WTC11 (cell line): ENCODE results near the gene CARM1. TPM values are rescaled to one million over a fixed set of nuclear protein-coding genes. Genes with fewer than 3 reads are reported as not detected.

ENCODE experiments used
- ATAC-seq: fragments of 200-7000 bp; cut with Tn5 transposase; 2 replicates; pipeline ENCODE4 v1.10.0; 2021; ENCODE audit warnings: mild to moderate bottlenecking, moderate library complexity
- CTCF ChIA-PET: fragments of 300-600 bp; sonication (Branson Sonifier 250); formaldehyde crosslinking; loops from one replicate; lab custom pipeline; 2021; ENCODE audit warnings: antibody characterized with exemption; lab: Charles Lee
- POLR2A ChIA-PET: fragments of 350-600 bp; sonication (Branson Sonifier 250); formaldehyde crosslinking; loops from one replicate; lab custom pipeline; 2021; ENCODE audit warnings: antibody characterized with exemption; lab: Charles Lee
- DNase-seq: peaks from one replicate; pipeline ENCODE4 v3.0.0; 2021; ENCODE audit warnings: low spot score
- H3K27ac Mint-ChIP-seq: 2 replicates; pipeline ENCODE4 v1.8.0; 2021; ENCODE audit warnings: mixed read lengths
- H3K27me3 Mint-ChIP-seq: 2 replicates; pipeline ENCODE4 v1.8.0; 2021; ENCODE audit warnings: low read depth, mild to moderate bottlenecking, moderate library complexity, mixed read lengths
- H3K36me3 Mint-ChIP-seq: 2 replicates; pipeline ENCODE4 v1.8.0; 2021; ENCODE audit warnings: mixed read lengths
- H3K4me1 Mint-ChIP-seq: 2 replicates; pipeline ENCODE4 v1.8.0; 2022; ENCODE audit warnings: mixed read lengths
- H3K4me3 Mint-ChIP-seq: 2 replicates; pipeline ENCODE4 v1.8.0; 2021; ENCODE audit warnings: mild to moderate bottlenecking, moderate library complexity, mixed read lengths
- H3K9me3 Mint-ChIP-seq: 2 replicates; pipeline ENCODE4 v1.8.0; 2021; ENCODE audit warnings: mixed read lengths
- AR ChIP-seq: fragments of 250-450 bp; sonication (Bioruptor Pico); IDR thresholded peaks from 2 replicates; pipeline ENCODE4 v1.9.0; 2021; ENCODE audit warnings: mild to moderate bottlenecking
- CREM ChIP-seq: sonication (generic); formaldehyde crosslinking; IDR thresholded peaks from 2 replicates; pipeline ENCODE4 v1.8.1; 2022; ENCODE audit warnings: mild to moderate bottlenecking, missing genetic modification reagents, moderate library complexity
- ESRRA ChIP-seq: sonication (generic); formaldehyde crosslinking; IDR thresholded peaks from 2 replicates; pipeline ENCODE4 v1.8.1; 2022; ENCODE audit warnings: mild to moderate bottlenecking, missing genetic modification reagents, borderline replicate concordance
- MYBL2 ChIP-seq: sonication (generic); formaldehyde crosslinking; IDR thresholded peaks from 2 replicates; pipeline ENCODE4 v1.8.1; 2023; ENCODE audit warnings: mild to moderate bottlenecking, moderate library complexity, missing genetic modification reagents
- PREB ChIP-seq: sonication (generic); formaldehyde crosslinking; IDR thresholded peaks from 2 replicates; pipeline ENCODE4 v1.8.1; 2022; ENCODE audit warnings: mild to moderate bottlenecking, missing genetic modification reagents, moderate library complexity, borderline replicate concordance
- TEAD1 ChIP-seq: sonication (generic); formaldehyde crosslinking; IDR thresholded peaks from 2 replicates; pipeline ENCODE4 v1.8.0; 2022; ENCODE audit warnings: mild to moderate bottlenecking, missing genetic modification reagents
- ZNF121 ChIP-seq: sonication (generic); formaldehyde crosslinking; IDR thresholded peaks from 2 replicates; pipeline ENCODE4 v1.8.0; 2023; ENCODE audit warnings: missing genetic modification reagents
- ZNF416 ChIP-seq: fragments of 250-450 bp; sonication (Bioruptor Pico); IDR thresholded peaks from 2 replicates; pipeline ENCODE4 v1.9.0; 2021; ENCODE audit warnings: mild to moderate bottlenecking, inconsistent platforms
- total RNA-seq: library from RNA; stranded (reverse); gene quantifications from 3 replicates; pipeline ENCODE4 v1.2.3, GENCODE V29; 2021
- TF ChIP-seq, protein P1 (sequence below): sonication (generic); formaldehyde crosslinking; IDR thresholded peaks from 2 replicates; pipeline ENCODE4 v1.8.0; 2022; ENCODE audit warnings: missing genetic modification reagents
- TF ChIP-seq, protein P2 (sequence below): fragments of 250-450 bp; sonication (Bioruptor Pico); conservative IDR thresholded peaks from 2 replicates; pipeline ENCODE4 v1.9.0; 2021; ENCODE audit warnings: mild to moderate bottlenecking
- TF ChIP-seq, protein P3 (sequence below): sonication (generic); formaldehyde crosslinking; IDR thresholded peaks from 2 replicates; pipeline ENCODE4 v1.8.1; 2022; ENCODE audit warnings: mild to moderate bottlenecking, moderate library complexity, missing genetic modification reagents

CARM1 gene
- total RNA-seq, 1 experiment from 2014 or later, result 125 TPM

GRCh38 chr19:10826231-10826630 is 45.1 kb upstream of the CARM1 start (continued):
- TF ChIP-seq, protein P1, sequence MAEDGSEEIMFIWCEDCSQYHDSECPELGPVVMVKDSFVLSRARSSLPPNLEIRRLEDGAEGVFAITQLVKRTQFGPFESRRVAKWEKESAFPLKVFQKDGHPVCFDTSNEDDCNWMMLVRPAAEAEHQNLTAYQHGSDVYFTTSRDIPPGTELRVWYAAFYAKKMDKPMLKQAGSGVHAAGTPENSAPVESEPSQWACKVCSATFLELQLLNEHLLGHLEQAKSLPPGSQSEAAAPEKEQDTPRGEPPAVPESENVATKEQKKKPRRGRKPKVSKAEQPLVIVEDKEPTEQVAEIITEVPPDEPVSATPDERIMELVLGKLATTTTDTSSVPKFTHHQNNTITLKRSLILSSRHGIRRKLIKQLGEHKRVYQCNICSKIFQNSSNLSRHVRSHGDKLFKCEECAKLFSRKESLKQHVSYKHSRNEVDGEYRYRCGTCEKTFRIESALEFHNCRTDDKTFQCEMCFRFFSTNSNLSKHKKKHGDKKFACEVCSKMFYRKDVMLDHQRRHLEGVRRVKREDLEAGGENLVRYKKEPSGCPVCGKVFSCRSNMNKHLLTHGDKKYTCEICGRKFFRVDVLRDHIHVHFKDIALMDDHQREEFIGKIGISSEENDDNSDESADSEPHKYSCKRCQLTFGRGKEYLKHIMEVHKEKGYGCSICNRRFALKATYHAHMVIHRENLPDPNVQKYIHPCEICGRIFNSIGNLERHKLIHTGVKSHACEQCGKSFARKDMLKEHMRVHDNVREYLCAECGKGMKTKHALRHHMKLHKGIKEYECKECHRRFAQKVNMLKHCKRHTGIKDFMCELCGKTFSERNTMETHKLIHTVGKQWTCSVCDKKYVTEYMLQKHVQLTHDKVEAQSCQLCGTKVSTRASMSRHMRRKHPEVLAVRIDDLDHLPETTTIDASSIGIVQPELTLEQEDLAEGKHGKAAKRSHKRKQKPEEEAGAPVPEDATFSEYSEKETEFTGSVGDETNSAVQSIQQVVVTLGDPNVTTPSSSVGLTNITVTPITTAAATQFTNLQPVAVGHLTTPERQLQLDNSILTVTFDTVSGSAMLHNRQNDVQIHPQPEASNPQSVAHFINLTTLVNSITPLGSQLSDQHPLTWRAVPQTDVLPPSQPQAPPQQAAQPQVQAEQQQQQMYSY, result no peak
- no peak for TF ChIP-seq ESRRA
- TF ChIP-seq, protein P2, sequence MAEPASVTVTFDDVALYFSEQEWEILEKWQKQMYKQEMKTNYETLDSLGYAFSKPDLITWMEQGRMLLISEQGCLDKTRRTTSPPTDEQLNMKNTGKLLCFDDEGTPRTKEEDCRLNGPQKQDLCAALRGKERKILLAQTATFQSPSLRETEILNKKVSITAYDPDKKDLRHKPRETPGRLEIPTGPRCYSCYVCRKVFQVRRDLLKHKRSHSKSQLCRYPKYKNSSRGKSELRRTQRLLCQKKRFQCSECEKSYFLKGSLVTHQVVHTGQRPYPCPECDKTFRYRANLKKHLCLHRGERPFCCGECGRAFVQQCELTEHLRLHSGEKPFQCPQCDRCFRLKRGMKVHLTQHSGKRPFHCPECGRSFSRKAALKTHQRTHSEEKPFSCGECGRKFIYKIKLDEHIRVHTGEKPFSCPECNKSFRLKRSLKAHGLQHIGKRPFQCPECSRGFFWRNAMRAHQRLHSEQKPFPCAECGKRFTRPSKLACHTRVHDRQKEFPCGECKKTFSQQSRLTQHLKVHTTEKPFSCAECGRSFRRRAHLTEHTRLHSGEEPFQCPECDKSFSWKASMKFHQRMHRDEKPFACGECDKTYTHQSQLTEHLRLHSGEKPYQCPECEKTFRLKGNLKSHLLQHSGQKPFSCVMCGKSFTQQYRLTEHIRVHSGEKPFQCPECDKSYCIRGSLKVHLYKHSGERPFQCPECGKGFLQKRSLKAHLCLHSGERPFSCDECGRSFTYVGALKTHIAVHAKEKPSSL (CRISPR knock-in tag), result no peak
- no peak for TF ChIP-seq MYBL2 (CRISPR knock-in tag)
- no peak for TF ChIP-seq TEAD1 (CRISPR knock-in tag)
- TF ChIP-seq ZNF416 (CRISPR knock-in tag), result no peak
- no peak for TF ChIP-seq AR (CRISPR knock-in tag)
- no peak for TF ChIP-seq CREM (CRISPR knock-in tag)

DNA sequence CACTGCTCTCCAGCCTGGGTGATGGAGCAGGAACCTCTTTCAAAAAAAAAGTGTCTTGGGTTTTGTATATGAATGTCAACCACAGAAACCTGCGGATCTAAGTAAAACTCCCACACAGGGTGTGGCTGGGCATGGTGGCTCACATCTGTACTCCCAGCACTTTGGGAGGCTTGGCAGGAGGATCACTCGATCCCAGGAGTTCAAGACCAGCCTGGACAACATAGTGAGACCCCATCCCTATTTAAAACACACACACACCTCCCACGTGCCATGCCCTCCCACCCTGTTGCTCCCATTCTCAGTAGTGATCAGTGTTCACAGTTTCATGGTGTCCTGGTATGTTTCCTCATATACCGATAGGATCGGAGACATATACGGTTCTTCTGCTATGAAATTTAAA is 44.5 kb upstream of the CARM1 start:
- H3K4me3 Mint-ChIP-seq, result no peak overlapping the region

More for the DNA sequence above, 44.5 kb upstream of the CARM1 start:
- Mint-ChIP-seq H3K27ac (no peak overlapping the region), H3K9me3 (no peaks in the 10 kb centered on the region), H3K36me3 (peaks cover 31% of the 10 kb centered on the region), H3K4me1 (no peaks in the 10 kb centered on the region)
- TF ChIP-seq ZNF416 (CRISPR knock-in tag) (no peak), ZNF121 (peak; percentile 35; the same call in 1 of the 2 replicates), PREB (CRISPR knock-in tag) (no peak)
- TF ChIP-seq, protein P3, sequence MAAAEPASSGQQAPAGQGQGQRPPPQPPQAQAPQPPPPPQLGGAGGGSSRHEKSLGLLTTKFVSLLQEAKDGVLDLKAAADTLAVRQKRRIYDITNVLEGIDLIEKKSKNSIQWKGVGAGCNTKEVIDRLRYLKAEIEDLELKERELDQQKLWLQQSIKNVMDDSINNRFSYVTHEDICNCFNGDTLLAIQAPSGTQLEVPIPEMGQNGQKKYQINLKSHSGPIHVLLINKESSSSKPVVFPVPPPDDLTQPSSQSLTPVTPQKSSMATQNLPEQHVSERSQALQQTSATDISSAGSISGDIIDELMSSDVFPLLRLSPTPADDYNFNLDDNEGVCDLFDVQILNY, result no peak
- TF ChIP-seq, all 79 proteins: peak for 1
- ChIA-PET CTCF (interaction anchor here (1.8 kb wide), 1 partner anchor 109 kb away, joined by 6 read pairs; the partner anchor contains the start of gene DNM2), POLR2A (no interaction called here)
- no peaks in the 10 kb centered on the region for H3K27me3 Mint-ChIP-seq
- no peak for ATAC-seq
- no peak for DNase-seq
